Adipose tissue (tissue), 3 donors: ENCODE data around the gene GOLGA8M. TPM values are rescaled to one million over a fixed set of nuclear protein-coding genes. Genes with fewer than 3 reads are reported as not detected.
"Not testable (repeated sequence)": the region's sequence is repeated elsewhere in the genome, so short reads cannot be mapped to it uniquely, and the experiment has no call there.

Experiments
- H3K27ac ChIP-seq: one replicate; pipeline ENCODE4 v1.5.1; 2013; ENCODE audit warnings: low read depth, low read length
- WGBS, 3 donors: extraction: QIAGEN DNeasy Blood & Tissue Kit; methylation state at CpG; one replicate each; pipeline ENCODE4 v1.1.7; 2013; 5-methylcytosine and 5-hydroxymethylcytosine counted together
- polyA plus RNA-seq, 3 donors: library from polyadenylated mRNA; stranded (reverse); fragments of 200-250 nt; gene quantifications; one replicate each; pipeline ENCODE4 v1.2.3, GENCODE V29; 2013
- donor health status: healthy with polysubstance abuse.
- donor health status: Bipolar disorder and iron deficiency.
- donor health status: healthy.

Gene GOLGA8M, protein sequence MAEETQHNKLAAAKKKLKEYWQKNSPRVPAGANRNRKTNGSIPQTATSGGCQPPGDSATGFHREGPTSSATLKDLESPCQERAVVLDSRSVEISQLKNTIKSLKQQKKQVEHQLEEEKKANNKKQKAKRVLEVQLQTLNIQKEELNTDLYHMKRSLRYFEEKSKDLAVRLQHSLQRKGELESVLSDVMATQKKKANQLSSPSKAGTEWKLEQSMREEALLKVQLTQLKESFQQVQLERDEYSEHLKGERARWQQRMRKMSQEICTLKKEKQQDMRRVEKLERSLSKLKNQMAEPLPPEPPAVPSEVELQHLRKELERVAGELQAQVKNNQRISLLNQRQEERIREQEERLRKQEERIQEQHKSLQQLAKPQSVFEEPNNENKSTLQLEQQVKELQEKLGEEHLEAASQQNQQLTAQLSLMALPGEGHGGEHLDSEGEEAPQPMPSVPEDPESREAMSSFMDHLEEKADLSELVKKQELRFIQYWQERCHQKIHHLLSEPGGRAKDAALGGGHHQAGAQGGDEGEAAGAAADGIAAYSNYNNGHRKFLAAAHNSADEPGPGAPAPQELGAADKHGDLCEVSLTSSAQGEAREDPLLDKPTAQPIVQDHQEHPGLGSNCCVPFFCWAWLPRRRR
- 1 to 10 TPM in 2 of 3 donors, under 1 TPM in 1; 0.39 to 3.7 (median 2.8) TPM for polyA plus RNA-seq

DNA sequence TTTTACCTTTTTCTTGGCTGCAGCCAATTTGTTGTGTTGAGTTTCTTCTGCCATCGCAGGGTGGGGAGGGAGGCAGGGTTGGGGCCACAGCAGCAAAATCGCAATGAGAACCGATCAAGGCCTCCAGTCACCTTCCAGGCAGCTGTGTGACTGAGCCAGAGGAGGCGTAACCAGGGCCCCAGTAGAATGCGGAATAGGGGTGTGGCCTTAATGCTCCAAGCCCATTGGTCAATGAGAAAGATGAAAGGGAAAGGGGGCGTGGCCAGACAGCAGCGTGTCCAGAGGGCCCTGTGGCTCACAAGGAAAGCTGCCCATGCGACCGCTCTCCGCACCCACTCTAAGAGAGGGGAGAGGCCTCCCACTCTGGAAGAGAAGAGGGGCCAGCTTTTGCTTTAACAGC is at the start of gene GOLGA8M:
Gene GOLGA8M (minus strand): TSS at position 152 of the 400 bp plus-strand sequence. CDS start 98 bp downstream, at position 54.
- H3K27ac ChIP-seq, result not testable (repeated sequence)
- WGBS, 3 donors, result 93% methylated on average over 3 of the region's 10 CpGs; no CpG with 5 or more reads in 2 of the 3 donors

DNA sequence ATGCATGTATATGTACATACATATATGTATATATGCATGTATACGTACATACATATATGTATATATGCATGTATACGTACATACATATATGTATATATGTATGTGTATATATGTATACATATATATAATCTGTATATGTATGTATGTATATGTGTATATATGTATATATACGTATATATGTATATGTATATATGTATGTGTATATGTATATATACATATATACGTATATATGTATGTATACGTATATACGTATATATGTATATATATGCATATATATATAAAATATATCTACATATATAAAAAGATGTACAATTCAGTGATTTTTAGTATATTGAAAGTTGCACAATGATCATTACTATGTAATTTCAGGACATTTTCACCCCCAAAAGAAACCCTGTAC is 30.7 kb upstream of the GOLGA8M start:
- not testable (repeated sequence) for H3K27ac ChIP-seq
- WGBS, 3 donors, result 71 to 81% (median 80%) methylated on average over 6 of the region's 6 CpGs

DNA sequence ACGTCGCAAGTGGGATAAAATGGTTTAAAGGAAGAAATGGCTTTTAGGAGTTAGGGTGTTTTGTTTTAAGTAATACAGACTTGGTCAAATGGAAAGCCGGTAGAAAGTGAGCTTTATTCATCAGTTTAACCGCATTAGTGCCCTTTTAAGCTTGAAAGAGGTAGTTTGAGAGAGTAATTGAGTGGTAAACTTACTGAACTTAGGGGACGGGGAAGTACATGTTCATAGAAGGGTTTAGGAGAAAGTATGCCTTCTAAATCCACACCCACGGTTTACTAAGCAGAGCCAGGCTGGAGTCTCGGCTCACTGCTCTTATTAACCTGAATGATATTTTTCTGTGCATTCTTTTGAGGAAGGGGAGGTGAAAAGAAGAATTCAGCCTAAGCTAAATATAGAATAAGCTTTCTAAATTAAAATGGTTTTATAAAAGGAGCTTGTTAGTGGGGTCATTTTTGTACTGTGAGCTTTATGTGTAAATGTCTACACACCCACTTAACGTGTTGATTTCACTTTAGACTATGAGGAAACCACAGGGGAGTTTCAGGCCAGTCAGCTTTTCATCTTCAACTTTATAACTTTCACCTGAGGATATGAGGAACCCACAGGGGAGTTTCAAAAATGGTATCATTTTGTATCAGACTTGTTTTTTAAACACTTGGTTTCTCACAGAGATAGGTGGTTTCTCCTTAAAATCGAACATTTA is 26.5 kb upstream of the GOLGA8M start:
- H3K27ac ChIP-seq, result not testable (repeated sequence)
- WGBS, 3 donors, result 6 to 9% (median 8%) methylated on average over 7 to 8 of the region's 9 CpGs

DNA sequence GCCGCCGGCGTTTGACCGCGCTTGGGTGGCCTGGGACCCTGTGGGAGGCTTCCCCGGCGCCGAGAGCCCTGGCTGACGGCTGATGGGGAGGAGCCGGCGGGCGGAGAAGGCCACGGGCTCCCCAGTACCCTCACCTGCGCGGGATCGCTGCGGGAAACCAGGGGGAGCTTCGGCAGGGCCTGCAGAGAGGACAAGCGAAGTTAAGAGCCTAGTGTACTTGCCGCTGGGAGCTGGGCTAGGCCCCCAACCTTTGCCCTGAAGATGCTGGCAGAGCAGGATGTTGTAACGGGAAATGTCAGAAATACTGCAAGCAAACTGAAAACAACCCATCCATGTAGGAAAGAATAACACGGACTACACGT is 26.0 kb upstream of the GOLGA8M start:
- WGBS, 3 donors, result 0 to 2% (median 1%) methylated on average over 2 to 3 of the region's 23 CpGs
- H3K27ac ChIP-seq, result not testable (repeated sequence)

DNA sequence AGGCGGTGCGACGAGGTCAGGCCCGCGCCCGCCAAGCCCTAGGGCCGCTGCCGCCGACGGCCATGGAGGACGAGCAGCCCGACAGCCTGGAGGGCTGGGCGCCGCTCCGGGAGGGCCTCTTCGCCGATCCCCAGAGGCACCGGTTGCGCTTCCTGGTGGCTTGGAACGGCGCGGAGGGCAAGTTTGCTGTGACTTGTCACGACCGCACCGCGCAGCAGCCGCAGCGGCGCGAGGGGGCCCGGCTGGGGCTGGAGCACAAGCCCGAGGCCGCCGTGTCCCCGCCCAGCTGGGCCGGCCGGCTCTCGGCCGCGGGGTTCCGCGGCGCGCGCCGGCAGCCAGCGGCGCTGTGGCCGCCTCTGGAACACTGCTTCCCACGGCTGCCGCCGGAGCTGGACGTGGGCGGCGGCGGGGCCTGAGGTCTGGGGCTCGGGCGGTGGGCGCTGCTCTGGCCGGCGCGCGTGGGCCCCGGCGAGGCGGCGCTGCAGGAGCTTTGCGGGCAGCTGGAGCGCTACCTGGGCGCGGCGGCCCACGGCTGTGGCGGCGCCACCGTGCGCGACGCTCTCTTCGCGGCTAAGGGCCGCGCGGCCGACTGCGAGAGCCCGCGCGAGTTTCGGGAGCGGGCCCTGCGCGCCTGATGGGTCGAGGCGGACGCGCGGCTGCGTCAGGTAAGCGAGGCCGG is 25.4 kb upstream of the GOLGA8M start:
- WGBS, 3 donors, result 0 to 1% (median 0%) methylated on average over 38 to 84 of the region's 101 CpGs
- H3K27ac ChIP-seq, result not testable (repeated sequence)

DNA sequence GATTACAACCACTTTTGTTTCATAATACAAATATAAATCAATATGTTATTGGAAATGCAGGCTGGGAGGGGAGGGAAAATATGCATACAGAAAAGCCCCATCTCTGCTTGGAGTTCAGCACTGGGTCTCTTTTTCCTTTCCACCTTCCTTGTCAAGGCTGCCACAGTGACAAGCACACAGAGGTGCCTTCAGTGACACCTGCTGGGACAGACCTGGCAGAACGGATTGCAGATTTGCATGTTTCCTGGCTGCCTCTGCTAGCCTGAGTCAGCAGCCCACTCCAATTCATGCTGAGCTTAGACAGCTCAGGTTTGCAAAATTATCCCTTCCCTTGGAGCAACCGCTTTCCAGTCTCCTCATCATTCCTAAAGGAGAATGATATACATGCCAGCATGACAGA is 15.8 kb upstream of the GOLGA8M start:
- WGBS, 3 donors, result 21 to 41% (median 33%) methylated on average over 2 of the region's 2 CpGs
- not testable (repeated sequence) for H3K27ac ChIP-seq

DNA sequence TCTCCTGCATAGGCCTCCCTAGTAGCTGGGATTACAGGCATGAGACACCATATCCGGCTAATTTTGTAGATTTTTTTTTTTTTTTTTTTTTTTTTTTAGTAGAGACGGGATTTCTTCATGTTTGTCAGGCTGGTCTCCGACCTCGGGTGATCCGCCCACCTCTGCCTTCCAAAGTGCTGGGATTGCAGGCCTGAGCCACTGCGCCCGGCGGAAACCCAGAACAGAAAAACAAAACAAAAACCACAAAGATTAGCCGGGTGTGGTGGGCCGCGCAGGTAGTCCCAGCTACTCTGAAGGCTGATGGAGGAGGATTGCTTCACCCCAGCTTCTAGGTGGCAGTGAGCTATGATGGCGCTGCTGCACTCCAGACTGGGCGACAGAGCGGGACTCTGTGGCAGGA is 14.8 kb upstream of the GOLGA8M start:
- 92 to 97% (median 93%) methylated on average over 14 of the region's 14 CpGs for WGBS, 3 donors
- not testable (repeated sequence) for H3K27ac ChIP-seq

DNA sequence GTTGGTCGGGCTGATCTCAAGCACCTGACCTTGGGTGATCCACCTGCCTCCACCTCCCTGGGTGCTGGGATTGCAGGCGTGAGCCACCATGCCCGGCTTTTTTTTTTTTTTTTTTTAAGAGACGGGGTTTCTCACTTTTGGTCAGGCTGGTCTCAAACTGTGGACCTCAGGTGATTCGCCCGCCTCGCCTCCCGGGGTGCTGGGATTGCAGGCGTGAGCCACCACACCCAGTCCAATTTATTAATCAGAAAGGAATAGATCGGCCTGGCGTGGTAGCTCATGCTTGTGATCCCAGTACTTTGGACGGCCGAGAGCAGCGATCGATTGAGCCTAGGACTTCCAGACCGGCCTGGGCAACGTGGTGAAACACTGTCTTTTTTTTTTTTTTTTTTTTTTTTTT is 13.9 kb upstream of the GOLGA8M start:
- no peak overlapping the region for H3K27ac ChIP-seq
- 97 to 99% (median 98%) methylated on average over 15 to 17 of the region's 17 CpGs for WGBS, 3 donors

DNA sequence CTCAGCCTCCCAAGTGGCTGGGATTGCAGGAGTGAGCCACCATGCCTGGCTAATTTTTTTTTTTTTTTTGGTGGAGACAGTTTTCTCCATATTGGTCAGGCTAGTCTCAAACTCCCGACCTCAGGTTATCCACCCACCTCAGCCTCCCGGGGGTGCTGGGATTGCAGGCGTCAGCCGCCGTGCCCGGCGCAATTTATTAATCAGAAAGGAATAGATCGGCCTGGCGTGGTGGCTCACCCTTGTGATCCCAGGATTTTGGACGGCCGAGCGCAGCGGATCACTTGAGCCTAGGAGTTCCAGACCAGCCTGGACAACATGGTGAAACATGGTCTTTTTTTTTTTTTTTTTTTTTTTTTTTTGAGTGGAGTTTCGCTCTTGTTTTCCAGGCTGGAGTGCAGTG is 13.3 kb upstream of the GOLGA8M start:
- 97 to 99% (median 98%) methylated on average over 14 of the region's 14 CpGs for WGBS, 3 donors

DNA sequence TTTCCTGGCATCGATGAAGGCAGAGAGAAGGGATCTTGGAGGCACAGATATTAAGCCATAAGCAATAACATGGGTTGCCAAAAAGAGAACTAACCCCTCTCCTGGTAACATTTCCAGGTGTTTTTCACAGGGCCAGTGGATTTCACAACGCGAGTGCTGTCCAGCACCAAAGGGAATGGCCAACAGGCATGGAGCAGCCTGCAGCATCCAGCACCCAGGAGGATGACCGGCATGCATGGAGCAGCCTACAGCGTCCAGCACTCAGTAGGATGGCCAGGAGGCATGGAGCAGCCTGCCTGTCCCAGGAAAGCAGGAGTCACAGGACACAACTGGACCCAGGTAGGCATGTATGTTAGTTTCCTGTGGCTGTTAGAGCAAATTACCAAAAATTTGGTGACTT is 11.8 kb upstream of the GOLGA8M start:
- 82 to 89% (median 86%) methylated on average over 4 of the region's 5 CpGs for WGBS, 3 donors
- not testable (repeated sequence) for H3K27ac ChIP-seq

More for the DNA sequence above, 13.3 kb upstream of the GOLGA8M start:
- H3K27ac ChIP-seq, result no peak overlapping the region

DNA sequence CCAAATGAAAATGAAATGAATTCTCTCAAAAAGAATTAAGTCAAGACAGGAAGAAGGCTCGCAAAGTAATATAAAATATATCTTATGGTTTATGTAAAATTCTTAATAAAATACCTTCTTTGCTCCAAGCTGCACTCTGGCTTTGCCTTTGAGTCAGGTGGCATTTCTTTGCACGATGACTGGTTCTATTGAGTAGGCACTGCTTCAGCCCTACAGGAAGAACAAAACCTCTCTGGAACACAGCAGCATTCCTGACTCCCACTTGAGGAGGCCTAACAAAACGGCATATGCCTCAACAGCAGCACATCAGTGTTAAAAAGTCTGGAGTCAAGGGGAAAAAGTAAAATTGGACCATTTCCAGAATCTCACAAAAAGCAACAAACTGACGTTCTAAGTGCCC is 7.4 kb upstream of the GOLGA8M start:
- WGBS, 3 donors, result 64 to 78% (median 74%) methylated on average over 4 of the region's 4 CpGs
- not testable (repeated sequence) for H3K27ac ChIP-seq

DNA sequence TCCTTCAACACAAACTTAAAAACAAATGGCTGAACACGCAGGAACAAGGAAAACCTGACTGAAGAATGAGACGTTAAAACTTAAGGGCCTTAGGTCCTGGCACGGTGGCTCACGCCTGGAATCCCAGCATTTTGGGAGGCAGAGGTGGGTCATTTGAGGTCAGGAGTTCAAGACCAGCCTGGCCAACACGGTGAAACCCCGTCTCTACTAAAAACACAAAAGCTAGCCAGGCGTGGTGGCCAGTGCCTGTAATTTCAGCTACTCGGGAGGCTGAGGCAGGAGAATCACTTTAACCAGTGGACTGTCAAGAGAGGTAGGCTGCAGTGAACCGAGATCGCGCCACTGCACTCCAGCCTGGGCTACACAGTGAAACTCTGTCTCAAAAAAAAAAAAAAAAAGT is 6.4 kb upstream of the GOLGA8M start:
- 80 to 95% (median 81%) methylated on average over 11 of the region's 11 CpGs for WGBS, 3 donors
- not testable (repeated sequence) for H3K27ac ChIP-seq

DNA sequence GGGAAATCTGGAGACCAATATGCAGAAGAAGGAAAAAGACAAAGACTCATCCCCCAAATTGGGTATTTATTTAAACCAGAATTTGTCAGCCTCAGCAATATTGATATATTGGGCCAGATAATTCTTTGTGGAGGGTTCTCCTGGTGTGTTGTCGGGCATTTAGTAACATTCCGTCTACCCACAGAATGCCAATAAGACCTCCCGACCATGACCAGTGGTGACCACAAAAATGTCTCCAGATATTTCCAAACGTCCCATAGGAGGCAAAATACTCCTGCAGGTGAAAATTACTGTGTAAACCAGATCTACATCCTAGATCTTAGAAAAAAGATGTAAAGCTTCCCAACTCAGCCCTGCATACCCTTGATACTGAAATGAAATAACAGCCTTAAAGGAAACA is 2.0 kb upstream of the GOLGA8M start:
- WGBS, 3 donors, result 86 to 94% (median 89%) methylated on average over 4 of the region's 4 CpGs
- not testable (repeated sequence) for H3K27ac ChIP-seq

DNA sequence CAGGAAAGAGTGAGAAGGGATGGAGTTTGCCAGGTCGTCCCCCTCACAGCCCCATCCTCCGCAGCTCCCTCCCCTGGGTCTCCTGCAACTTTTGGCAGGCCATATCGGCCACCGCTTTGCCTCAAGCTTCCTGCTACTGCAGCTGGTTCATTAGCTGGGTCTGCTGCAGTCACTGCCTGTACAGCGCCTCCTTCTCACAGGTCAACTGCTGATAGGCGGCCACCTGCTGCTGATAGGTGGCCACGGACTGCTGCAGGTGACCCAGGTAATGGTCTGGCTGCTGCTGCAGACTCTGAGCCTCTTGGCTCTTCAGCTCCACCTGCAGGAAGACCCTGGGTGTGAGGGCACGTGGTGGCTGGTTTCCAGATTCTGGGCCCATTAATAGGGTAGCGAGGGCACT is 8.3 kb downstream of the GOLGA8M start:
- H3K27ac ChIP-seq, result not testable (repeated sequence)
- 39 to 69% (median 67%) methylated on average over 7 of the region's 9 CpGs for WGBS, 3 donors

DNA sequence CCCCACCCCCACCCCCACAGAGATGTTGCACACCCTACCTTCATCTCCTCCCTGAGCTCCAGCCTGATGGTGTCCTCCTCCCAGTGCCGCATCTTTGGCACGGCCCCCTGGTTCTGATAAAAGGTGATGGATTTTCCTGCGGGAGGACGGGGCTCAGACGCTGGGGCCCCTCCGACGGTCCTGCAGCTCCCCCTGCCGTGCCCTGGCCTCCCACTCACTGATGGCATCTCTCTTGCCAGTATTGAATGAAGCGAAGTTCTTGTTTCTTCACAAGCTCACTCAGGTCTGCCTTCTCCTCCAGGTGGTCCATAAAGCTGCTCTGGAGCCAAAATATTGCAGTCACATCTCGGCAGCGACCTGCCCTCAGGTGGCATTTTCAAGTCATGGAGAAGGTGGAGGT is 9.8 kb downstream of the GOLGA8M start:
- WGBS, 3 donors, result 60 to 73% (median 71%) methylated on average over 7 to 9 of the region's 11 CpGs
- H3K27ac ChIP-seq, result not testable (repeated sequence)

DNA sequence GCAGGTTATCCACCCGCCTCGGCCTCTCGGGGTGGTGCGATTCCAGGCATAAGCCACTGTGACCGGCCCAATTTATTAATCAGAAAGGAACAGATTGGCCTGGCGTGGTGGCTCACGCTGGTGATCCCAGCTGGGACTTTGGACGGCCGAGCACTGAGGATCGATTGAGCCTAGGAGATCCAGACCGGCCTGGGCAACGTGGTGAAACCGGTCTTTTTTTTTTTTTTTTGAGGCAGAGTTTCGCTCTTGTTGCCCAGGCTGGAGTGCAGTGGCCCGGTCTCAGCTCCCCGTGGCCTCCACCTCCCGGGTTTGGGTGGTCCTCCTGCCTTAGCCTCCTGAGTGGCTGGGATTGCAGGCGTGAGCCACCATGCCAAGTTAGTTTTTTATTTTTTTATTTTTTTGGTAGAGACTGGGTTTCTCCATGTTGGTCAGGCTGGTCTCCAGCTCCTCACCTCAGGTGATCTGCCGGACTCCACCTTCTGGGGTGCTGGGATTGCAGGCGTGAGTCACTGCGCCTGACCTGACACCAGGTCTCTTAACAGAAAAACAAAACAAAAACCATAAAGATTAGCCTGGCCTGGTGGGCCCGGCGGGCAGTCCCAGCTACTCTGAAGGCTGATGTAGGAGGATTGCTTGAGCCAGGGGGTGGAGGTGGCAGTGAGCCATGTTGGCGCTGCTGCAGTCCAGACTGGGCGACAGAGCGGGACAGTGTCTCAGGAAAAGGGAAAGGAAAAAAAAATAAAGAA is 18.0 kb downstream of the GOLGA8M start:
- WGBS, 3 donors, result 90 to 94% (median 93%) methylated on average over 26 of the region's 26 CpGs
- H3K27ac ChIP-seq, result not testable (repeated sequence)

DNA sequence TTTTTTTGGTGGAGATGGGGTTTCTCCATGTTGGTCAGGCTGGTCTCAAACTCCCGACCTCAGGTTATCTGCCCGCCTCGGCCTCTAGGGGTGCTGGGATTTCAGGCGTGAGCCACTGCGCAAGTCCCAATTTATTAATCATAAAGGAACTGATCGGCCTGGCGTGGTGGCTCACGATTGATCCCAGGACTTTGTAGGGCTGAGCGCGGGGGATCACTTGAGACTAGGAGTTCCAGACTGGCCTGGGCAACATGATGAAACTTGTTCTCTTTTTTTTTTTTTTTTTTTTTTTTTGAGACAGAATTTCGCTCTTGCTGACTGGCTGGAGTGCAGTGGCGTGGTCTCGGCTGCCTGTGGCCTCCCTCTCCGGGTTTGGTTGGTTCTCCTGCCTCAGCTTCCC is 19.2 kb downstream of the GOLGA8M start:
- WGBS, 3 donors, result 96 to 98% (median 96%) methylated on average over 10 to 14 of the region's 14 CpGs
- H3K27ac ChIP-seq, result not testable (repeated sequence)

DNA sequence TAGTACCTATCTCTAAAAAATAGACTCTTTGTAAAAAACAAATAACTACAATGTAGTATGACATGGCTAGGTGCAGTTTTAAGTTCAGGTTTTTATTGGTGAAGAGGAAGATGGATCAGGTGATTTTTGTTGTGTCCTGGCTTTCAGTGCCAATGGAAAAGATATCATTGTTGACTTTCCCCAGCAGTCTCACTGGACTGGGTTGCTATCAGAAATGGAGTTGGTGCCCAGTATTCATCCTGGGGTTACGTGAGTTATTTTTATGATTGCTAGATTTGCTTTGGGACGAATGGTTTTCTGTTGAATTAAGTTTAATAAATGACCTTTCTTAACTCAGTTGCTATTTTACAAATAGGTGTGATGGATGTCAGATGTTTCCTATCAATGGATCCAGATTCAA is 38.7 kb downstream of the GOLGA8M start:
- not testable (repeated sequence) for H3K27ac ChIP-seq
- WGBS, 3 donors, result no CpG with 5 or more reads among the region's 2 CpGs
